ENCODE results near the gene KDR.

GRCh38 chr4:55038176-55038890, 87.1 kb downstream of the KDR start:
- TF ChIP-seq, protein P1, sequence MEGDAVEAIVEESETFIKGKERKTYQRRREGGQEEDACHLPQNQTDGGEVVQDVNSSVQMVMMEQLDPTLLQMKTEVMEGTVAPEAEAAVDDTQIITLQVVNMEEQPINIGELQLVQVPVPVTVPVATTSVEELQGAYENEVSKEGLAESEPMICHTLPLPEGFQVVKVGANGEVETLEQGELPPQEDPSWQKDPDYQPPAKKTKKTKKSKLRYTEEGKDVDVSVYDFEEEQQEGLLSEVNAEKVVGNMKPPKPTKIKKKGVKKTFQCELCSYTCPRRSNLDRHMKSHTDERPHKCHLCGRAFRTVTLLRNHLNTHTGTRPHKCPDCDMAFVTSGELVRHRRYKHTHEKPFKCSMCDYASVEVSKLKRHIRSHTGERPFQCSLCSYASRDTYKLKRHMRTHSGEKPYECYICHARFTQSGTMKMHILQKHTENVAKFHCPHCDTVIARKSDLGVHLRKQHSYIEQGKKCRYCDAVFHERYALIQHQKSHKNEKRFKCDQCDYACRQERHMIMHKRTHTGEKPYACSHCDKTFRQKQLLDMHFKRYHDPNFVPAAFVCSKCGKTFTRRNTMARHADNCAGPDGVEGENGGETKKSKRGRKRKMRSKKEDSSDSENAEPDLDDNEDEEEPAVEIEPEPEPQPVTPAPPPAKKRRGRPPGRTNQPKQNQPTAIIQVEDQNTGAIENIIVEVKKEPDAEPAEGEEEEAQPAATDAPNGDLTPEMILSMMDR (conservative IDR thresholded peaks at IDR 0.05): no peak
- TF ChIP-seq ZFX (IDR thresholded peaks at IDR 0.05): no peak
